Common myeloid progenitor, CD34-positive (primary cell): Measurements from ENCODE around the gene ZBTB49.

ENCODE experiments used
- CTCF ChIA-PET: fragments of 350-600 bp; sonication (Branson Sonifier 250); formaldehyde crosslinking; loops from one replicate; lab custom pipeline; 2021; ENCODE audit warnings: antibody characterized with exemption; lab: Charles Lee
- POLR2A ChIA-PET: fragments of 350-600 bp; sonication (Branson Sonifier 250); formaldehyde crosslinking; loops from one replicate; lab custom pipeline; 2021; ENCODE audit warnings: antibody characterized with exemption; lab: Charles Lee
- DNase-seq, 3 donors: peaks; one replicate each; pipeline versions ENCODE4 v3.0.0 to v3.0.0-alpha.2; 2013
- H3K27ac ChIP-seq, 2 experiments: 1 replicate in 1 of 2; 2 replicates in 1 of 2; pipeline ENCODE4 v1.7.0; 2013; ENCODE audit warnings: inconsistent platforms in 2 of 2, low read length in 2 of 2, mild to moderate bottlenecking in 2 of 2, low read depth in 1 of 2, moderate library complexity in 1 of 2; ENCODE audit not compliant: severe bottlenecking in 2 of 2, insufficient read depth in 1 of 2, poor library complexity in 1 of 2
- H3K27me3 ChIP-seq, 5 experiments: replicated peaks in 2 of 5; 1 replicate in 3 of 5; 2 replicates in 2 of 5; pipeline versions ENCODE4 v1.6.1 to v1.7.0; 2013; ENCODE audit warnings: low read length in 4 of 5, mild to moderate bottlenecking in 2 of 5, moderate library complexity in 2 of 5, inconsistent platforms in 1 of 5; ENCODE audit not compliant: insufficient read depth in 5 of 5, control insufficient read depth in 4 of 5
- H3K36me3 ChIP-seq, 4 experiments: 1 replicate in 2 of 4; 2 replicates in 2 of 4; pipeline versions ENCODE4 v1.6.1 to v1.7.0; 2013; ENCODE audit warnings: low read length in 3 of 4, control low read depth in 1 of 4, mild to moderate bottlenecking in 1 of 4; ENCODE audit not compliant: control insufficient read depth in 4 of 4, insufficient read depth in 4 of 4
- H3K4me1 ChIP-seq, 4 experiments: 1 replicate in 3 of 4; 2 replicates in 1 of 4; pipeline versions ENCODE4 v1.6.1 to v1.7.1; 2013; ENCODE audit warnings: low read length in 3 of 4, mild to moderate bottlenecking in 3 of 4, control low read depth in 1 of 4, inconsistent platforms in 1 of 4, moderate library complexity in 1 of 4; ENCODE audit not compliant: control insufficient read depth in 4 of 4, insufficient read depth in 4 of 4; ENCODE audit errors: control extremely low read depth in 1 of 4
- H3K4me3 ChIP-seq, 7 experiments: 1 replicate in 4 of 7; 2 replicates in 3 of 7; pipeline versions ENCODE4 v1.5.1 to v1.7.0; 2013; ENCODE audit warnings: mild to moderate bottlenecking in 7 of 7, low read length in 6 of 7, moderate library complexity in 6 of 7, inconsistent platforms in 2 of 7, low read depth in 2 of 7, control low read depth in 1 of 7; ENCODE audit not compliant: insufficient read depth in 4 of 7, control insufficient read depth in 1 of 7; ENCODE audit errors: extremely low read depth in 1 of 7
- H3K9me3 ChIP-seq, 5 experiments: 1 replicate in 4 of 5; 2 replicates in 1 of 5; pipeline versions ENCODE4 v1.6.1 to v1.7.1; 2013; ENCODE audit warnings: low read length in 4 of 5, mild to moderate bottlenecking in 2 of 5, inconsistent platforms in 1 of 5, low read depth in 1 of 5, moderate library complexity in 1 of 5; ENCODE audit not compliant: control insufficient read depth in 4 of 5, insufficient read depth in 2 of 5; ENCODE audit errors: control extremely low read depth in 1 of 5
- WGBS: methylation state at CpG from one replicate; pipeline ENCODE4 v1.1.5; 2013; ENCODE audit not compliant: insufficient coverage; 5-methylcytosine and 5-hydroxymethylcytosine counted together

Gene ZBTB49

DNA sequence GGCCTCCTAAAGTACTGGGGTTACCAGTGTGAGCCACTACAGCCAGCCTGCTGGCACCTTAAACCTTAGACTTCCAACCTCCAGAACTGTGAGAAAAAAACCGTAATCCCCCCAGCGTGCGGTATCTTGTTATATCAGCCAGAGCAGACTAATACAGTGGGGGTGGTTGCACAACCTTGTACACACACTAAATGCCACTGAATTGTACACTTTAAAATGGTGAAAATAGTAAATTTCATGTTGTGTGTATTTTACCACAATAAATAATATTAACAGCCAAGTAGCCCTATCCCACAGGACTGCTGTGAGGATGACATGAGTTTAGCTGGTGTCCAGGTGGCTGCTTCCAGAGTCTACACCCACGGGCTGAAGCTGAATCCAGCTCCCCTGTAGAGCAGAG lies 38.8 kb downstream of the ZBTB49 start:
- Histone ChIP-seq H3K27me3 (peaks cover 0 to 6% (median 0%) of the 10 kb centered on the region in 5 experiments), H3K36me3 (no peaks in the 10 kb centered on the region), H3K4me3 (no peak overlapping the region), H3K4me1 (peaks cover 0 to 4% (median 2%) of the 10 kb centered on the region in 4 experiments), H3K27ac (no peak overlapping the region), H3K9me3 (no peaks in the 10 kb centered on the region)
- ChIA-PET CTCF (interaction anchor here (1.8 kb wide), 1 partner anchor 69 kb away, joined by 4 read pairs; no protein-coding TSS in a partner anchor), POLR2A (no interaction called here)
- WGBS: 100% methylated on average over 1 of the region's 4 CpGs
- no peak for DNase-seq

DNA sequence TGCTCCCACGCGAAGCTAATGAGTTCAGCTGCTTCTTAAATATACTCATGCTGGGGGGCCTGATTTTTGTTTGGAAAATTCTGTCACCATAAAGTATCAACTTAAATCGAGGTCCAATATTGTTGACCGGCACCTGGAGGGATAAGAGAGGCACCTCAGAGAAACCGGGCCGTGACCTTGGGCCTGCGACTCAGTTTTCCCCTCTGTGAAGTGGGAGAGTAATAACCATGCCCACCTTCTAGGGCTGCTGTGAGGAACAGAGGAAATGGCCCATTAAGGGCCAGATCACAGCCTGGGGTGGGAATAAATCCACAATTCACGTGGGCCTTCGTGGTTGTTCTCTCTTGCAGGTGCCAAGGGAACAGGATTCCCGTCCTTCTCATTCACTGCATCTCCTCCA lies 39.4 kb downstream of the ZBTB49 start:
- CTCF ChIA-PET: interaction anchor here (1.8 kb wide), 1 partner anchor 70 kb away, joined by 4 read pairs; no protein-coding TSS in a partner anchor
- Histone ChIP-seq H3K27ac (no peak overlapping the region), H3K36me3 (no peaks in the 10 kb centered on the region), H3K4me3 (no peak overlapping the region), H3K27me3 (peaks cover 0 to 6% (median 0%) of the 10 kb centered on the region in 5 experiments), H3K4me1 (peaks cover 0 to 3% (median 1%) of the 10 kb centered on the region in 4 experiments), H3K9me3 (no peaks in the 10 kb centered on the region)
- POLR2A ChIA-PET: no interaction called here
- DNase-seq: no peak
- WGBS: 96% methylated on average over 9 of the region's 10 CpGs

- POLR2A ChIA-PET: interaction anchor here (0.6 kb wide), 1 partner anchor 807 kb away, joined by 3 read pairs; no protein-coding TSS in a partner anchor
- H3K9me3 ChIP-seq: no peaks in the 10 kb centered on the region
- H3K27ac ChIP-seq: no peak overlapping the region
- H3K4me3 ChIP-seq: no peak overlapping the region
- H3K4me1 ChIP-seq: peaks cover 0 to 3% (median 1%) of the 10 kb centered on the region in 4 experiments
- no peaks in the 10 kb centered on the region for H3K36me3 ChIP-seq
- no peak for DNase-seq
- H3K27me3 ChIP-seq: peaks cover 0 to 6% (median 0%) of the 10 kb centered on the region in 5 experiments
- WGBS: 97% methylated on average over 5 of the region's 5 CpGs
- CTCF ChIA-PET: interaction anchor here (0.8 to 2.0 kb wide), 5 partner anchors 8 to 100 kb away, joined by 3 to 9 read pairs (median 4); no protein-coding TSS in a partner anchor
Observed at GRCh38 chr4:4330794-4331193, 40.7 kb downstream of the ZBTB49 start.

DNA sequence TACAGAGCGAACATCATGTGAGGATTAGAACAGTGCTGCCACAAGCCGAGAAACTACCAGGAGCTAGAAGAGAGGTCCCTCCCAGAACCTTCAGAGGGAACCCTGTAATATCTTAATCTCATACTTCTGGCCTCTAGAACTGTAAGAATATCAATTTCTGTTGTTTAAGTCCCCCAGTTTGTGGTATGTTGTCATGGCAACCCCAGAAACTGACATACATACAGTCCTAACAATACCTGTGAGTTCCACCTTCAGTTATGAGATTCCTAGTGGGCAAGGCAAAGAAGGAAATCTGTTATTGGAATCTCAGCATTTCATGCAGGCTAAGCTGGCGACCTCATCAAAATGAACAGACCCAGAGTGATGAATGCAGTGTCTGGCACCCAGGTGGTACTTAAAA lies 42.5 kb downstream of the ZBTB49 start:
- no peaks in the 10 kb centered on the region for H3K36me3 ChIP-seq
- peaks cover 0 to 3% (median 1%) of the 10 kb centered on the region in 4 experiments for H3K4me1 ChIP-seq
- WGBS: no CpG with 5 or more reads among the region's 3 CpGs
- CTCF ChIA-PET: interaction anchor here (0.6 to 2.3 kb wide), 10 partner anchors 9 to 95 kb away, joined by 3 to 9 read pairs (median 4); no protein-coding TSS in a partner anchor
- no peak overlapping the region for H3K27ac ChIP-seq
- H3K4me3 ChIP-seq: no peak overlapping the region
- H3K9me3 ChIP-seq: no peaks in the 10 kb centered on the region
- peaks cover 0 to 7% (median 0%) of the 10 kb centered on the region in 5 experiments for H3K27me3 ChIP-seq
- POLR2A ChIA-PET: no interaction called here
- peak in 2 of 3 donors; percentile 39 to 57 for DNase-seq

- H3K27me3 ChIP-seq: peaks cover 0 to 5% (median 0%) of the 10 kb centered on the region in 5 experiments
- H3K4me3 ChIP-seq: no peak overlapping the region
- no peak overlapping the region for H3K27ac ChIP-seq
- no peaks in the 10 kb centered on the region for H3K9me3 ChIP-seq
- ChIA-PET POLR2A (no interaction called here), CTCF (interaction anchor here (0.8 to 2.3 kb wide), 12 partner anchors 8 to 94 kb away, joined by 3 to 6 read pairs (median 3); partner anchors contain the start of gene TMEM128)
- H3K36me3 ChIP-seq: no peaks in the 10 kb centered on the region
- 40% methylated on average over 9 of the region's 11 CpGs for WGBS
- peaks cover 0 to 3% (median 1%) of the 10 kb centered on the region in 4 experiments for H3K4me1 ChIP-seq
- DNase-seq: peak; percentile 23 to 56 (median 46)
Observed at GRCh38 chr4:4333265-4333706, 43.2 kb downstream of the ZBTB49 start.

GRCh38 chr4:4334798-4335520 lies 44.9 kb downstream of the ZBTB49 start:
- H3K9me3 ChIP-seq: no peaks in the 10 kb centered on the region
- peak; percentile 54 to 66 (median 60) for DNase-seq
- H3K4me3 ChIP-seq: no peak overlapping the region
- H3K27ac ChIP-seq: no peak overlapping the region
- H3K27me3 ChIP-seq: peaks cover 0 to 15% (median 5%) of the 10 kb centered on the region in 5 experiments
- 58% methylated on average over 14 of the region's 21 CpGs for WGBS
- no peaks in the 10 kb centered on the region for H3K36me3 ChIP-seq
- CTCF ChIA-PET: interaction anchor here (0.8 to 2.7 kb wide), 6 partner anchors 9 to 87 kb away, joined by 4 to 17 read pairs (median 4); partner anchors contain the start of gene TMEM128
- H3K4me1 ChIP-seq: peaks cover 0 to 3% (median 1%) of the 10 kb centered on the region in 4 experiments
- POLR2A ChIA-PET: no interaction called here
